SK-N-MC (cell line): ENCODE measurements around the gene VPS41.

ENCODE experiments used
- DNase-seq: peaks from one replicate; pipeline ENCODE4 v3.0.0-alpha.2; 2011; ENCODE audit warnings: low read depth, low spot score
- H3K27ac ChIP-seq: fragments of 200-600 bp; sonication (generic); 2 replicates; pipeline ENCODE4 v1.5.1; 2016; ENCODE audit warnings: mixed run types
- H3K36me3 ChIP-seq: fragments of 200-600 bp; sonication (generic); 2 replicates; pipeline ENCODE4 v1.6.1; 2017; ENCODE audit warnings: antibody characterized with exemption, low read length, mixed read lengths; ENCODE audit not compliant: insufficient read depth
- H3K4me3 ChIP-seq: fragments of 200-600 bp; sonication (generic); 2 replicates; pipeline ENCODE4 v1.5.1; 2016
- H3K9ac ChIP-seq: fragments of 200-600 bp; sonication (generic); 2 replicates; pipeline ENCODE4 v1.8.0; 2017; ENCODE audit warnings: mixed run types, mixed read lengths; ENCODE audit not compliant: insufficient read length
- H3K9me3 ChIP-seq: fragments of 200-600 bp; sonication (generic); 2 replicates; pipeline ENCODE4 v1.6.1; 2017; ENCODE audit warnings: low read depth, mild to moderate bottlenecking, antibody characterized with exemption, low read length, moderate library complexity, mixed read lengths
- EZH2 ChIP-seq: fragments of 200-600 bp; sonication (generic); IDR thresholded peaks from one replicate; pipeline ENCODE4 v1.6.1; 2017; ENCODE audit warnings: antibody characterized with exemption
- FOXP2 ChIP-seq: optimal IDR thresholded peaks from 2 replicates; pipeline ENCODE3; 2011; ENCODE audit warnings: mild to moderate bottlenecking, moderate library complexity; ENCODE audit not compliant: insufficient read depth; ENCODE audit errors: extremely low read length, control extremely low read depth
- POLR2AphosphoS5 ChIP-seq: IDR thresholded peaks from 2 replicates; pipeline ENCODE4 v1.6.1; 2012; ENCODE audit warnings: mild to moderate bottlenecking, low read depth, low read length, borderline replicate concordance

VPS41 gene

DNA sequence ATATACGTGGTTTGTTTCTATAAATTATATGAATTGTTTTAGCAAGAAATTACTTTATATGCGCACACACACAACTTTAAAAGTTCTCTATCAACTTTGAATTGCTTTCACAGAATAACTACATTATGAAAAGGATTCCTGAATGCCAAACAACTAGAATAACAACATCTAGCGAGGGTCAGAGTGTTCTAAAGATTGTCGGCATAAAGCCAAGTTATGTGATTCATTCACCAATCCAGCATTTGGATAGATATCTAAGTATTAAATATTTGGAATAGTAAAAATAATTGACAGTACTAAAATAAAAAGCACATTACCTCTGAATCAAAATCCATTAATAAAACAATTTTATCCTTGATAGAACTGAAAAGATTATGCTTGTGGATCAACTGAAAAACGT lies 152.5 kb downstream of the VPS41 start:
- Histone ChIP-seq H3K4me3 (no peak overlapping the region), H3K27ac (no peak overlapping the region), H3K9ac (no peak overlapping the region), H3K36me3 (no peaks in the 10 kb centered on the region; the same call in 1 of the 2 replicates), H3K9me3 (no peaks in the 10 kb centered on the region)
- TF ChIP-seq POLR2AphosphoS5 (no peak), EZH2 (no peak)
- no peak for DNase-seq

GRCh38 chr7:38753347-38753746 lies 155.6 kb downstream of the VPS41 start:
- Histone ChIP-seq H3K9ac (no peak overlapping the region), H3K36me3 (no peaks in the 10 kb centered on the region; the same call in 1 of the 2 replicates), H3K4me3 (no peak overlapping the region), H3K27ac (no peak overlapping the region), H3K9me3 (no peaks in the 10 kb centered on the region)
- TF ChIP-seq POLR2AphosphoS5 (no peak), FOXP2 (no peak), EZH2 (no peak)
- DNase-seq: no peak

DNA sequence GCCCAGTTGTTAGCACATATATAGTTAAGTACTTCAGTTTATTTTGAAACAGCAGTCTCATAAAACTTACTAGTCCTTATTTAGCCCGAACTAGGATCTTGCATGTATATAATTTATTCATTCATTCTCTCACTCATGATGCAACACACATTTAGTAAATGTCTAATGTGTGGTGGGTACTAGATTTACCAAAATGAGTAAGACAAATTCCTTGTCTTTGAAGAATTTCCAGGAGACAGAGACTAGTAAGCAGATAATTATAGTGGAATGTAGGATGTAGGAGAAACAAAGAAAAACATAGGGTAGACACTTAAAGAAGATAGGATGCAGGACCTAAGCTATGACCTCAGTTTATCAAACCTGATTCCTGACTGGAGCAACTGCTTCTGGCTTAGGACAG lies 157.6 kb downstream of the VPS41 start:
- Histone ChIP-seq H3K9me3 (no peaks in the 10 kb centered on the region), H3K36me3 (no peaks in the 10 kb centered on the region; the same call in 1 of the 2 replicates), H3K9ac (no peak overlapping the region), H3K27ac (no peak overlapping the region), H3K4me3 (no peak overlapping the region)
- DNase-seq: no peak
- TF ChIP-seq EZH2 (no peak), FOXP2 (no peak), POLR2AphosphoS5 (no peak)

DNA sequence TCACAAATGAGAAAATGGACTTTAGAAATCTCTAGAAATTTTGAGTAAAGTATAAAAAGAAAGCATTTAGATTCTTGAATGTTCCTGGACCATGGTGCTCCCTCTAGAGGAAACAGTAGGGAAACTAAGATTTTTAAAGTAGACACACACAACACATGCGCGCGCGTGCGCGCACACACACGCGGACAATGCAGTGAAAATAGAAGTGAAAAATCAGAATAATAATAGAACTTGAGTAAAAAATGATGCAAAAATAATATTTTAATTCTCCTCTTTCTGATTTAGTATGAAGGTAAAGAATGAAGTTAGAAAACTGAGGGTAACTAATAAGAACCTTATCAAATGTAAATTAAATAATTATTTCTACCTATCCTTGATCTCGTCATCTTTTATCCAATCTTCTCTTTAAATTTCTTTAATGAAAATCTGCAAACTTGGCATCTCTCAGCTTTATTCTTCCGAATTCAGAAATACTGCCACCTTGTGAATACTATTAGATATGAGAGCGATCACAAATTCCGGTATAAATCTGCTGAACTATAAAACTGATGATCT lies 160.9 kb downstream of the VPS41 start:
- no peak for DNase-seq
- Histone ChIP-seq H3K36me3 (no peaks in the 10 kb centered on the region; the same call in 1 of the 2 replicates), H3K9me3 (no peaks in the 10 kb centered on the region), H3K4me3 (no peak overlapping the region), H3K27ac (no peak overlapping the region), H3K9ac (no peak overlapping the region)
- TF ChIP-seq FOXP2: no peak
- TF ChIP-seq EZH2: no peak
- TF ChIP-seq POLR2AphosphoS5: no peak

DNA sequence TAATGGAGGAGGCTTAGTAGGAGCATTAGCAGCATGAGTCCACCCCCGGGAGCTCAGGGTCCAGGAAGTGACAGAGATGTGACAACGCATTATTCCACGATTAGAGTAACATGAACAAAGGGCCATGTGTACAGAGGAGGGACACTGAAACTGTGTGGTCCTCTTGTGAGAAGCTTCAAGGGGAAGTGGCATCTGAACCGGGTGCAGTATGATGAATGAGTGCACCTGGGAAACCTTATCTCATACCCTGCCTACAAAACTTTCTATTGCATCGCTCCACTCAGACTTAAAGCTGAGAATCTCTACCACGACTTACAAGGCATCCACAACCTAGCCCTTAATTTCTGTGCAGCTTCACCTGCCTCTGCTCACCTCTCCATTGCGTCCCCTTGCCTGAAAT lies 162.6 kb downstream of the VPS41 start:
- Histone ChIP-seq H3K27ac (no peak overlapping the region), H3K4me3 (no peak overlapping the region), H3K9me3 (no peaks in the 10 kb centered on the region), H3K36me3 (peaks cover 9% of the 10 kb centered on the region; the same call in 1 of the 2 replicates), H3K9ac (no peak overlapping the region)
- no peak for TF ChIP-seq FOXP2
- TF ChIP-seq EZH2: no peak
- TF ChIP-seq POLR2AphosphoS5: no peak
- DNase-seq: no peak

DNA sequence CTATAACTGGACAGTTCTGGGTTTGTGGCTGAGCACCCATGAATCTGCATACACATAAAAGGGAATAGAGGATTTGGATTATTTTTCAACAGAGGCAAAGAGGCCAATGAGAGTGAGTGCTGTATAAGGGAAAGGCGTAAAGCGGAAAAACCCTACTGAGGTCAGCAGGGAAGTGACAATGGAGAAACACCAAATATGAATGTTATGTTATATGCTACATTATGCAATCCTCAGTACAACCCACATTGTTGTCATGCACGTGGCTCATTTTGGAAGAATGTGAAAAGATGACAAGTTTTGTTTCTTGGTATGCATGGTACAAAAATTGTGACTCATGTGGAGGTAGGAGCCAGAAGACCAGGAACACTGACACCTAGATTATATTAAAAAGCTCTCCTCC lies 164.2 kb downstream of the VPS41 start:
- peaks cover 9% of the 10 kb centered on the region; the same call in 1 of the 2 replicates for H3K36me3 ChIP-seq
- H3K9ac ChIP-seq: no peak overlapping the region
- no peak overlapping the region for H3K4me3 ChIP-seq
- no peaks in the 10 kb centered on the region for H3K9me3 ChIP-seq
- no peak overlapping the region for H3K27ac ChIP-seq
- no peak for DNase-seq
- TF ChIP-seq FOXP2 (no peak), EZH2 (no peak), POLR2AphosphoS5 (no peak)

DNA sequence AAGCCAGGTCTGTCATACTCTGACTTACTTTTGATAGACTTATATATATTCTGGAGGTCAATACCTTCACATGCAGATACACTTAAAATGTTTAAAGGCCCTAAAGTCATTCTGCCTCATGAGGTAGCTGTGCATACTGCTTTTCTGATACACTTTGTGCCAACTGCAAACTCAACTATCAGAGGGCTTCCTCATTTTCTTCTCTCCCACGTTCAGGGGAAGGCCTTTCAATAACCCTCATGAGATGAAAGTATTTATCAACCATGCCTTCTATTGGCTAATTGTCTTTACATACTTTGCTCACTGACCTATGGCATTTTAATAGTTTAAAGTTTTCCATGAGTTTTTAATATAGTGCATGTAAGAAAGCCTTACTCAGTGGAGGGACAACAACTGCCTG lies 165.1 kb downstream of the VPS41 start:
- no peak for DNase-seq
- Histone ChIP-seq H3K9me3 (no peaks in the 10 kb centered on the region), H3K9ac (no peak overlapping the region), H3K4me3 (no peak overlapping the region), H3K27ac (no peak overlapping the region), H3K36me3 (peaks cover 9% of the 10 kb centered on the region; the same call in 1 of the 2 replicates)
- TF ChIP-seq EZH2 (no peak), POLR2AphosphoS5 (no peak), FOXP2 (no peak)

GRCh38 chr7:38740041-38740440 lies 168.9 kb downstream of the VPS41 start:
- H3K9me3 ChIP-seq: no peaks in the 10 kb centered on the region
- TF ChIP-seq FOXP2: no peak
- no peak for TF ChIP-seq EZH2
- no peak for TF ChIP-seq POLR2AphosphoS5
- no peak overlapping the region for H3K4me3 ChIP-seq
- H3K9ac ChIP-seq: no peak overlapping the region
- peaks cover 9% of the 10 kb centered on the region; the same call in 1 of the 2 replicates for H3K36me3 ChIP-seq
- DNase-seq: no peak
- H3K27ac ChIP-seq: no peak overlapping the region

DNA sequence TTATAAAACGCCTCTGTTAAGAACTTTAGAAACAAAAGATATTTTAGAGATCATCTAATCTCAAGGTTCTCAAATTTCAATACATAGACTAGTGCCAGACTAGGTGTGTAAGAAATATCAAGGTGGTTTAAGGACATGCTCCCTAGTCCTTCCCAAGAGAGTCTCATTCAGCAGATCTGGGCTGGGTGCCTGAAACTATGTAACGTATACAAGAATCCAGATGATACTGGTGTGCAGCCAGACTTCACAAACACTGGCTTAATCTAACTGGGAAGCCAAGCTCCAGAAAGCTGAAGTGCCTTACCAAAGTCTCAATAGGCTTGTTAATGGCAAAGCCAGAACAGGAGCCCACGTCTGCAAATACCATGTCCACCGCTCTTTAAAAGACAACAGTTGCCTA lies 172.9 kb downstream of the VPS41 start:
- H3K36me3 ChIP-seq: no peaks in the 10 kb centered on the region
- TF ChIP-seq FOXP2 (no peak), EZH2 (no peak), POLR2AphosphoS5 (no peak)
- no peak for DNase-seq
- H3K27ac ChIP-seq: no peak overlapping the region
- H3K9me3 ChIP-seq: no peaks in the 10 kb centered on the region
- H3K4me3 ChIP-seq: no peak overlapping the region
- H3K9ac ChIP-seq: no peak overlapping the region
